HEK293 (cell line): ENCODE results near the gene MBNL2.

ENCODE experiments used
- GFI1B ChIP-seq: fragments of 450-650 bp; formaldehyde crosslinking; IDR thresholded peaks from 2 replicates; pipeline ENCODE4 v1.5.1; 2016; ENCODE audit warnings: missing biosample characterization, missing genetic modification characterization
- ZNF394 ChIP-seq: fragments of 450-650 bp; formaldehyde crosslinking; IDR thresholded peaks from 2 replicates; pipeline ENCODE4 v1.5.1; 2016; ENCODE audit warnings: missing biosample characterization, missing genetic modification characterization, mild to moderate bottlenecking, moderate library complexity, borderline replicate concordance
- ZNF623 ChIP-seq: fragments of 450-650 bp; formaldehyde crosslinking; IDR thresholded peaks from 2 replicates; pipeline ENCODE4 v1.5.1; 2016; ENCODE audit warnings: missing biosample characterization, missing genetic modification characterization
- TF ChIP-seq, protein P1 (sequence below): fragments of 450-650 bp; formaldehyde crosslinking; IDR thresholded peaks from 2 replicates; pipeline ENCODE4 v1.5.1; 2016; ENCODE audit warnings: missing biosample characterization, missing genetic modification characterization

DNA sequence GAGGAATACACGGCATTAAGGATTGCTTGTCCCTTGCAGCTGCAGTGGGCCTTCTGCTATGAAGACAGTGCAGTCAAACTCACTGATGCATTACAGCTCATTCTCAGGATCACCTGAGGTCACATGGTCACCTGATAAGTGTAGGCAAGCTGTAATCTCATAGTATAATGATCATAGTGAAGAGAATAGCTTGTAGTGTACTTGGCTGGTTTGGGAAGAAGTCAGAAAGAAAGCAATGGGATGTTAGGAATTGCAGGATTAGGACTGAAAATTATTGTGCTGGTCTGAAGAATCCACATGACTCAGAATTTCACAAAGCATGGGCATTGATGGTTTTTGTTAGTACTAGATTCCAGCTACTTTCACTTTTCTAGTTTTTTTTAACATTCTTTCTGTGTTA is 76.7 kb downstream of the MBNL2 start:
- TF ChIP-seq ZNF623 (tag by site-specific recombination) (no peak), ZNF394 (tag by site-specific recombination) (no peak), GFI1B (tag by site-specific recombination) (no peak)
- TF ChIP-seq, protein P1, sequence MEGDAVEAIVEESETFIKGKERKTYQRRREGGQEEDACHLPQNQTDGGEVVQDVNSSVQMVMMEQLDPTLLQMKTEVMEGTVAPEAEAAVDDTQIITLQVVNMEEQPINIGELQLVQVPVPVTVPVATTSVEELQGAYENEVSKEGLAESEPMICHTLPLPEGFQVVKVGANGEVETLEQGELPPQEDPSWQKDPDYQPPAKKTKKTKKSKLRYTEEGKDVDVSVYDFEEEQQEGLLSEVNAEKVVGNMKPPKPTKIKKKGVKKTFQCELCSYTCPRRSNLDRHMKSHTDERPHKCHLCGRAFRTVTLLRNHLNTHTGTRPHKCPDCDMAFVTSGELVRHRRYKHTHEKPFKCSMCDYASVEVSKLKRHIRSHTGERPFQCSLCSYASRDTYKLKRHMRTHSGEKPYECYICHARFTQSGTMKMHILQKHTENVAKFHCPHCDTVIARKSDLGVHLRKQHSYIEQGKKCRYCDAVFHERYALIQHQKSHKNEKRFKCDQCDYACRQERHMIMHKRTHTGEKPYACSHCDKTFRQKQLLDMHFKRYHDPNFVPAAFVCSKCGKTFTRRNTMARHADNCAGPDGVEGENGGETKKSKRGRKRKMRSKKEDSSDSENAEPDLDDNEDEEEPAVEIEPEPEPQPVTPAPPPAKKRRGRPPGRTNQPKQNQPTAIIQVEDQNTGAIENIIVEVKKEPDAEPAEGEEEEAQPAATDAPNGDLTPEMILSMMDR, result no peak
